Spleen (tissue), 7 donors: ENCODE results near the gene PKHD1.

Experiments used
- CTCF ChIP-seq, 11 experiments: fragments of 200-600 bp in 7 of 11; fragments of 450-650 bp in 4 of 11; sonication (generic) in 4 of 11; IDR thresholded peaks in 8 of 11; conservative IDR thresholded peaks in 3 of 11; 1 replicate in 7 of 11; 2 replicates in 4 of 11; pipeline versions ENCODE4 v1.4.0 to v1.8.0; 2016 to 2021; ENCODE audit warnings: antibody characterized with exemption in 11 of 11, inconsistent platforms in 4 of 11, mild to moderate bottlenecking in 1 of 11
- POLR2A ChIP-seq, 3 donors: fragments of 450-650 bp; IDR thresholded peaks; one replicate each; pipeline ENCODE4 v1.5.1; 2017; ENCODE audit warnings: antibody characterized with exemption in 3 of 3, mild to moderate bottlenecking in 1 of 3
- donor health status: DM: no; HTN: no; CAD: no; lungs with moderate emphysema.
- donor health status: DM: no; HTN: no; CAD: no.
- donor health status: DM: no; HTN: no; CAD: no.

DNA sequence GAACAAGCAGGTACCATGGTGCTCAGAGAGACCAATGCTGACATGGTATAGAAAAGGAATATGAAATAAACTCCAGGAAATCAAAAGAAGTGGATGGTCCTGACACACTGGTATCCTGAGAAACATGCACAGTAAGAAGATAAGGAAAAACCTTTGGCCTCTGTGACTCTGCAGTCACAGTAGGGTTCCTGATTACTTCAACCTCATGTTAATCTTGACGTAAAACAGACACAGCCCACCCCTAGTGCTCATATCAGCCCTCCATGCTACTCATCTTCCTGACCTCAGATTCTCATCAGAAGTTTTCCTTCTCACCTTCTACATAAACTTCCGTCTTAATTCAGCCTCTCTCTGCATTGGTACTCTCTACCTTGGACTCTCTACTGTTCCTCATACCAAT lies 240.9 kb downstream of the PKHD1 start:
- TF ChIP-seq POLR2A (IDR thresholded peaks at IDR 0.05) (no peak), CTCF (IDR thresholded peaks at IDR 0.05 in 8 of 11, conservative IDR thresholded peaks at IDR 0.05 in 3 of 11) (no peak)
